ENCODE results near the gene CLN3. TPM values are rescaled to one million over a fixed set of nuclear protein-coding genes. Genes with fewer than 3 reads are reported as not detected.

Gene CLN3
- total and polyA plus RNA-seq, 4 experiments from 2014 or later = 16.8 to 63.6 (median 47.9) TPM

GRCh38 chr16:28526201-28527099, 34.6 kb upstream of the CLN3 start:
- Mint-ChIP-seq H3K36me3 (no peaks in the 10 kb centered on the region), H3K4me3 (no peak overlapping the region), H3K9me3 (no peaks in the 10 kb centered on the region), H3K27me3 (no peaks in the 10 kb centered on the region), H3K4me1 (peaks cover 4 to 8% (median 6%) of the 10 kb centered on the region in 4 donors), H3K27ac (peak overlapping the region in 1 of 7 donors; percentile 20)
- Histone ChIP-seq H3K36me3 (ENCODE audit: insufficient read depth, low read length) (no peaks in the 10 kb centered on the region), H3K4me1 (ENCODE audit: insufficient read depth, low read length) (peaks cover 6% of the 10 kb centered on the region), H3K9me3 (ENCODE audit: control insufficient read depth in 1 of 2, low read length in 2 of 2) (no peaks in the 10 kb centered on the region), H3K27me3 (ENCODE audit: insufficient read depth, low read length) (no peaks in the 10 kb centered on the region), H3K4me3 (ENCODE audit: low read length in 2 of 2) (no peak overlapping the region), H3K27ac (ENCODE audit: low read depth, low read length) (no peak overlapping the region)
- ChIA-PET CTCF (ENCODE audit: partially characterized antibody) (interaction anchor here (0.7 to 2.5 kb wide), 5 partner anchors 8 to 46 kb away, joined by 3 to 10 read pairs (median 3); no protein-coding TSS in a partner anchor), POLR2A (ENCODE audit: partially characterized antibody) (interaction anchor here (1.9 kb wide), 1 partner anchor 8 kb away, joined by 6 read pairs; no protein-coding TSS in a partner anchor)
- intact Hi-C loops (cut with micrococcal nuclease) = no loop called here
- DNase-seq = no peak

GRCh38 chr16:28524681-28525171, 32.9 kb upstream of the CLN3 start:
- peak in 2 of 5 donors; percentile 5 to 14 for DNase-seq
- POLR2A ChIA-PET (ENCODE audit: partially characterized antibody) = interaction anchor here (0.8 to 1.9 kb wide), 3 partner anchors 10 to 29 kb away, joined by 3 to 6 read pairs (median 5); no protein-coding TSS in a partner anchor
- Histone ChIP-seq H3K36me3 (ENCODE audit: insufficient read depth, low read length) (no peaks in the 10 kb centered on the region), H3K27me3 (ENCODE audit: insufficient read depth, low read length) (no peaks in the 10 kb centered on the region), H3K27ac (ENCODE audit: low read depth, low read length) (no peak overlapping the region), H3K9me3 (ENCODE audit: control insufficient read depth in 1 of 2, low read length in 2 of 2) (no peaks in the 10 kb centered on the region), H3K4me1 (ENCODE audit: insufficient read depth, low read length) (peaks cover 6% of the 10 kb centered on the region), H3K4me3 (ENCODE audit: low read length in 2 of 2) (no peak overlapping the region)
- CTCF ChIA-PET (ENCODE audit: partially characterized antibody) = interaction anchor here (2.5 kb wide), 1 partner anchor 10 kb away, joined by 10 read pairs; no protein-coding TSS in a partner anchor
- H3K27me3 Mint-ChIP-seq = no peaks in the 10 kb centered on the region
- H3K4me3 Mint-ChIP-seq = no peak overlapping the region
- peak overlapping the region in 4 of 7 donors; percentile 50 to 67 (median 52) for H3K27ac Mint-ChIP-seq
- no peaks in the 10 kb centered on the region for H3K9me3 Mint-ChIP-seq
- H3K4me1 Mint-ChIP-seq = peaks cover 4 to 8% (median 6%) of the 10 kb centered on the region in 4 donors
- no peaks in the 10 kb centered on the region for H3K36me3 Mint-ChIP-seq
- intact Hi-C loops (cut with micrococcal nuclease) = loop anchor here (5.0 kb wide), 1 partner anchor 38 kb away; no protein-coding TSS in a partner anchor

- peak overlapping the region in 1 of 7 donors; percentile 21 for H3K27ac Mint-ChIP-seq
- H3K9me3 Mint-ChIP-seq = no peaks in the 10 kb centered on the region
- no peaks in the 10 kb centered on the region for H3K36me3 Mint-ChIP-seq
- H3K9me3 ChIP-seq (ENCODE audit: control insufficient read depth in 1 of 2, low read length in 2 of 2) = no peaks in the 10 kb centered on the region
- no peak overlapping the region for H3K4me3 ChIP-seq (ENCODE audit: low read length in 2 of 2)
- DNase-seq = no peak
- POLR2A ChIA-PET (ENCODE audit: partially characterized antibody) = interaction anchor here (0.9 kb wide), 1 partner anchor 9 kb away, joined by 3 read pairs; no protein-coding TSS in a partner anchor
- H3K4me3 Mint-ChIP-seq = no peak overlapping the region
- peaks cover 4 to 8% (median 6%) of the 10 kb centered on the region in 4 donors for H3K4me1 Mint-ChIP-seq
- intact Hi-C loops (cut with micrococcal nuclease) = loop anchor here (5.0 kb wide), 1 partner anchor 40 kb away; no protein-coding TSS in a partner anchor
- no peaks in the 10 kb centered on the region for H3K27me3 ChIP-seq (ENCODE audit: insufficient read depth, low read length)
- no peaks in the 10 kb centered on the region for H3K27me3 Mint-ChIP-seq
- H3K36me3 ChIP-seq (ENCODE audit: insufficient read depth, low read length) = no peaks in the 10 kb centered on the region
- H3K4me1 ChIP-seq (ENCODE audit: insufficient read depth, low read length) = peaks cover 6% of the 10 kb centered on the region
- no peak overlapping the region for H3K27ac ChIP-seq (ENCODE audit: low read depth, low read length)
- CTCF ChIA-PET (ENCODE audit: partially characterized antibody) = no interaction called here
These were observed 30.9 kb upstream of the CLN3 start for GRCh38 chr16:28522792-28523191.

DNA sequence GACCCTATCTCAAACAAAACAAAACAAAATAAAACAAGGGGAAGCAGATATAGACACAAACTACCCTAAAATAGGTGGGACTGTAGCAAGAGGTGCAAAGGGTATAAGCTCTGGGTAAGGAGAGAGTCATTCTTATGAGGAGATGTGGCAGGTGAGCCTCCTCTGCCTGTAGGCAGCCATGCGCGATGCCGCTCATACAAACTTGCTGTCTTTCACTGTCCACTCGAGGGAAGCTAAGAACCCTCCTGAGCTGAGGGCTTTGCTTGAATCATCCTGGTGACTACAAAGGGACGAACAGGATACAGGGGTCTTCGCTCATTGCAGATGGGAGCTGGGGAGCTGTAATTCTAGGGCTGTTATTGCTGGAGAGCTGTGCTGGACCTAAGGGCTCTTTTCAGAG, 29.6 kb upstream of the CLN3 start:
- CTCF ChIA-PET (ENCODE audit: partially characterized antibody) = interaction anchor here (1.6 kb wide), 1 partner anchor 9 kb away, joined by 7 read pairs; no protein-coding TSS in a partner anchor
- POLR2A ChIA-PET (ENCODE audit: partially characterized antibody) = interaction anchor here (1.1 to 1.7 kb wide), 3 partner anchors 11 to 27 kb away, joined by 3 to 4 read pairs (median 3); partner anchors contain the start of gene APOBR

DNA sequence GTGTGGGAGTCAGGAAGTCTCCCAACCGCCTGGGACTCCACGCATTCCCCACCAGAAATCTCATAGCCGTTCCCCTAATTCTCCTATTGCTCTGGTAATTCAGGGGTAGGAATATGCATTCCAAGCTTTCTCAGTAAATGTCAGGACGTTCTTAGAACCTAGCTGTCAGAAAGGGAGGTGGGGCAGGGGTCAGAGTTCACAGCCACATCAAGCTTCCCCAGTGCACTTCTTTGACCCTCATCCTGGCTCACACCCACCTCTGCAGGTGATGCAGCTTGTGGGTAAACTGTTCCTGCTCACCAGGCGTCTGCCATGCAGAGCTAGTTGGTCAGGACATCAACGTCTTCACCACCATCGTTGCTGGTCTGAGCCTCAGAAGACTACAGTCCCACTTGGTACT, 28.8 kb upstream of the CLN3 start:
- no peak overlapping the region for H3K4me3 Mint-ChIP-seq
- H3K36me3 ChIP-seq (ENCODE audit: insufficient read depth, low read length) = no peaks in the 10 kb centered on the region
- CTCF ChIA-PET (ENCODE audit: partially characterized antibody) = no interaction called here
- peak overlapping the region in 1 of 7 donors; percentile 51 for H3K27ac Mint-ChIP-seq
- H3K4me3 ChIP-seq (ENCODE audit: low read length in 2 of 2) = no peak overlapping the region
- POLR2A ChIA-PET (ENCODE audit: partially characterized antibody) = interaction anchor here (1.1 to 1.7 kb wide), 2 partner anchors 12 to 14 kb away, joined by 3 to 4 read pairs; no protein-coding TSS in a partner anchor
- peaks cover 4 to 8% (median 6%) of the 10 kb centered on the region in 4 donors for H3K4me1 Mint-ChIP-seq
- H3K36me3 Mint-ChIP-seq = no peaks in the 10 kb centered on the region
- no peaks in the 10 kb centered on the region for H3K9me3 ChIP-seq (ENCODE audit: control insufficient read depth in 1 of 2, low read length in 2 of 2)
- no peaks in the 10 kb centered on the region for H3K9me3 Mint-ChIP-seq
- H3K27ac ChIP-seq (ENCODE audit: low read depth, low read length) = no peak overlapping the region
- intact Hi-C loops (cut with micrococcal nuclease) = loop anchor here (5.0 kb wide), 1 partner anchor 42 kb away; no protein-coding TSS in a partner anchor
- H3K27me3 ChIP-seq (ENCODE audit: insufficient read depth, low read length) = no peaks in the 10 kb centered on the region
- no peak for DNase-seq
- no peaks in the 10 kb centered on the region for H3K27me3 Mint-ChIP-seq
- peaks cover 6% of the 10 kb centered on the region for H3K4me1 ChIP-seq (ENCODE audit: insufficient read depth, low read length)

More for the DNA sequence above, 29.6 kb upstream of the CLN3 start:
- intact Hi-C loops (cut with micrococcal nuclease) = loop anchor here (5.0 kb wide), 1 partner anchor 41 kb away; no protein-coding TSS in a partner anchor
- no peak overlapping the region for H3K27ac ChIP-seq (ENCODE audit: low read depth, low read length)
- no peaks in the 10 kb centered on the region for H3K36me3 ChIP-seq (ENCODE audit: insufficient read depth, low read length)
- Mint-ChIP-seq H3K27me3 (no peaks in the 10 kb centered on the region), H3K27ac (peak overlapping the region in 1 of 7 donors; percentile 75), H3K9me3 (no peaks in the 10 kb centered on the region), H3K36me3 (no peaks in the 10 kb centered on the region), H3K4me3 (no peak overlapping the region), H3K4me1 (peaks cover 4 to 8% (median 6%) of the 10 kb centered on the region in 4 donors)
- no peak overlapping the region for H3K4me3 ChIP-seq (ENCODE audit: low read length in 2 of 2)
- no peak for DNase-seq
- peaks cover 6% of the 10 kb centered on the region for H3K4me1 ChIP-seq (ENCODE audit: insufficient read depth, low read length)
- no peaks in the 10 kb centered on the region for H3K9me3 ChIP-seq (ENCODE audit: control insufficient read depth in 1 of 2, low read length in 2 of 2)
- H3K27me3 ChIP-seq (ENCODE audit: insufficient read depth, low read length) = no peaks in the 10 kb centered on the region

- ChIA-PET CTCF (ENCODE audit: partially characterized antibody) (interaction anchor here (1.3 kb wide), 1 partner anchor 20 kb away, joined by 3 read pairs; no protein-coding TSS in a partner anchor), POLR2A (ENCODE audit: partially characterized antibody) (interaction anchor here (0.6 to 1.6 kb wide), 3 partner anchors 10 to 20 kb away, joined by 3 to 11 read pairs (median 4); partner anchors contain the start of gene APOBR)
- Mint-ChIP-seq H3K9me3 (no peaks in the 10 kb centered on the region), H3K36me3 (no peaks in the 10 kb centered on the region), H3K4me3 (no peak overlapping the region), H3K27me3 (no peaks in the 10 kb centered on the region), H3K4me1 (peaks cover 0 to 6% (median 3%) of the 10 kb centered on the region in 4 donors), H3K27ac (peak overlapping the region in 1 of 7 donors; percentile 11)
- DNase-seq = no peak
- peaks cover 2% of the 10 kb centered on the region for H3K4me1 ChIP-seq (ENCODE audit: insufficient read depth, low read length)
- no peaks in the 10 kb centered on the region for H3K27me3 ChIP-seq (ENCODE audit: insufficient read depth, low read length)
- intact Hi-C loops (cut with micrococcal nuclease) = no loop called here
- H3K9me3 ChIP-seq (ENCODE audit: control insufficient read depth in 1 of 2, low read length in 2 of 2) = no peaks in the 10 kb centered on the region
- H3K36me3 ChIP-seq (ENCODE audit: insufficient read depth, low read length) = no peaks in the 10 kb centered on the region
- H3K27ac ChIP-seq (ENCODE audit: low read depth, low read length) = no peak overlapping the region
- H3K4me3 ChIP-seq (ENCODE audit: low read length in 2 of 2) = no peak overlapping the region
These were observed 22.4 kb upstream of the CLN3 start for GRCh38 chr16:28514246-28514645.

Measured in CD4-positive, alpha-beta memory T cell (primary cell).